ENCODE measurements around the gene TMEM132D.

Gene TMEM132D

GRCh38 chr12:129873111-129873832, 30.6 kb downstream of the TMEM132D start:
- DNase-seq (ENCODE audit: low read depth) = no peak

- DNase-seq (ENCODE audit: low read depth) = no peak
These were observed 31.5 kb downstream of the TMEM132D start for GRCh38 chr12:129871991-129872972.

- DNase-seq (ENCODE audit: low read depth) = no peak
These were observed 33.0 kb downstream of the TMEM132D start for GRCh38 chr12:129870796-129871195.

GRCh38 chr12:129870136-129870535, 33.7 kb downstream of the TMEM132D start:
- DNase-seq (ENCODE audit: low read depth) = no peak

- DNase-seq (ENCODE audit: low read depth) = no peak
These were observed 35.2 kb downstream of the TMEM132D start for GRCh38 chr12:129868575-129868974.

- DNase-seq (ENCODE audit: low read depth) = no peak
These were observed 39.9 kb downstream of the TMEM132D start for GRCh38 chr12:129863938-129864337.

- DNase-seq (ENCODE audit: low read depth) = no peak
These were observed 41.2 kb downstream of the TMEM132D start for GRCh38 chr12:129862561-129863175.

- DNase-seq (ENCODE audit: low read depth) = no peak
These were observed 41.9 kb downstream of the TMEM132D start for GRCh38 chr12:129861951-129862350.

GRCh38 chr12:129854591-129854990, 49.2 kb downstream of the TMEM132D start:
- no peak for DNase-seq (ENCODE audit: low read depth)

GRCh38 chr12:129851296-129851695, 52.5 kb downstream of the TMEM132D start:
- DNase-seq (ENCODE audit: low read depth) = no peak

GRCh38 chr12:129848876-129849275, 54.9 kb downstream of the TMEM132D start:
- no peak for DNase-seq (ENCODE audit: low read depth)

- no peak for DNase-seq (ENCODE audit: low read depth)
These were observed 56.8 kb downstream of the TMEM132D start for GRCh38 chr12:129847063-129847462.

GRCh38 chr12:129844662-129845220, 59.1 kb downstream of the TMEM132D start:
- no peak for DNase-seq (ENCODE audit: low read depth)

- no peak for DNase-seq (ENCODE audit: low read depth)
These were observed 62.6 kb downstream of the TMEM132D start for GRCh38 chr12:129841251-129841650.

GRCh38 chr12:129840145-129840884, 63.5 kb downstream of the TMEM132D start:
- DNase-seq (ENCODE audit: low read depth) = no peak

- no peak for DNase-seq (ENCODE audit: low read depth)
These were observed 64.1 kb downstream of the TMEM132D start for GRCh38 chr12:129839679-129840078.

GRCh38 chr12:129831294-129831693, 72.5 kb downstream of the TMEM132D start:
- no peak for DNase-seq (ENCODE audit: low read depth)

- no peak for DNase-seq (ENCODE audit: low read depth)
These were observed 73.0 kb downstream of the TMEM132D start for GRCh38 chr12:129830796-129831195.

- no peak for DNase-seq (ENCODE audit: low read depth)
These were observed 75.9 kb downstream of the TMEM132D start for GRCh38 chr12:129827866-129828384.

- DNase-seq (ENCODE audit: low read depth) = no peak
These were observed 76.5 kb downstream of the TMEM132D start for GRCh38 chr12:129827102-129827865.
